A549 (cell line): ENCODE data around the gene FAM89B.

Experiments used
- BHLHE40 ChIP-seq: IDR thresholded peaks from 2 replicates; pipeline ENCODE4 v1.6.1; 2012; ENCODE audit warnings: low read depth, low read length, inconsistent platforms
- ELK1 ChIP-seq: fragments of 150-350 bp; IDR thresholded peaks from 2 replicates; pipeline ENCODE4 v1.6.1; 2014; ENCODE audit warnings: low read depth, mild to moderate bottlenecking, low read length
- ESRRA ChIP-seq: fragments of 150-350 bp; IDR thresholded peaks from 2 replicates; pipeline ENCODE4 v1.6.1; 2014; ENCODE audit warnings: mild to moderate bottlenecking, low read length, borderline replicate concordance
- NR3C1 ChIP-seq: fragments of >200 bp; sonication (Bioruptor Twin); formaldehyde crosslinking; IDR thresholded peaks from 3 replicates; pipeline ENCODE4 v1.6.1; 2017
- PHF8 ChIP-seq: fragments of 200-600 bp; sonication (generic); IDR thresholded peaks from 2 replicates; pipeline ENCODE4 v1.6.1; 2016; ENCODE audit warnings: low read depth, mild to moderate bottlenecking, antibody characterized with exemption, moderate library complexity, borderline replicate concordance
- POLR2A ChIP-seq: IDR thresholded peaks from 2 replicates; pipeline ENCODE4 v1.6.1; 2012; ENCODE audit warnings: mild to moderate bottlenecking, low read length
- RARB ChIP-seq: fragments of 250-450 bp; sonication (Bioruptor Pico); IDR thresholded peaks from 2 replicates; pipeline ENCODE4 v1.8.0; 2021; ENCODE audit warnings: mild to moderate bottlenecking, moderate library complexity
- RNF2 ChIP-seq: fragments of 200-600 bp; sonication (generic); IDR thresholded peaks from 2 replicates; pipeline ENCODE4 v1.6.1; 2016; ENCODE audit warnings: low read depth, mild to moderate bottlenecking, antibody characterized with exemption, moderate library complexity, borderline replicate concordance
- SMC3 ChIP-seq: fragments of >200 bp; sonication (Bioruptor Twin); formaldehyde crosslinking; IDR thresholded peaks from 3 replicates; pipeline ENCODE4 v1.6.1; 2018; ENCODE audit warnings: inconsistent platforms
- SREBF2 ChIP-seq: fragments of 450-650 bp; IDR thresholded peaks from 2 replicates; pipeline ENCODE4 v1.6.1; 2014; ENCODE audit warnings: mild to moderate bottlenecking, moderate library complexity
- ZFP36 ChIP-seq: fragments of 450-650 bp; IDR thresholded peaks from 2 replicates; pipeline ENCODE4 v1.6.1; 2014; ENCODE audit warnings: borderline replicate concordance; ENCODE audit not compliant: partially characterized antibody
- TF ChIP-seq, protein P1 (sequence below): fragments of >200 bp; sonication (Bioruptor Twin); formaldehyde crosslinking; IDR thresholded peaks from 3 replicates; pipeline ENCODE4 v1.5.1; 2016
- TF ChIP-seq, protein P2 (sequence below): fragments of 450-650 bp; IDR thresholded peaks from 2 replicates; pipeline ENCODE4 v1.6.1; 2014; ENCODE audit warnings: antibody characterized with exemption

- TF ChIP-seq RARB (no peak), POLR2A (no peak), RNF2 (no peak), ESRRA (no peak), ELK1 (no peak), SREBF2 (no peak), ZFP36 (no peak), NR3C1 (no peak), PHF8 (no peak), SMC3 (peak; percentile 62), BHLHE40 (no peak)
- TF ChIP-seq, protein P1, sequence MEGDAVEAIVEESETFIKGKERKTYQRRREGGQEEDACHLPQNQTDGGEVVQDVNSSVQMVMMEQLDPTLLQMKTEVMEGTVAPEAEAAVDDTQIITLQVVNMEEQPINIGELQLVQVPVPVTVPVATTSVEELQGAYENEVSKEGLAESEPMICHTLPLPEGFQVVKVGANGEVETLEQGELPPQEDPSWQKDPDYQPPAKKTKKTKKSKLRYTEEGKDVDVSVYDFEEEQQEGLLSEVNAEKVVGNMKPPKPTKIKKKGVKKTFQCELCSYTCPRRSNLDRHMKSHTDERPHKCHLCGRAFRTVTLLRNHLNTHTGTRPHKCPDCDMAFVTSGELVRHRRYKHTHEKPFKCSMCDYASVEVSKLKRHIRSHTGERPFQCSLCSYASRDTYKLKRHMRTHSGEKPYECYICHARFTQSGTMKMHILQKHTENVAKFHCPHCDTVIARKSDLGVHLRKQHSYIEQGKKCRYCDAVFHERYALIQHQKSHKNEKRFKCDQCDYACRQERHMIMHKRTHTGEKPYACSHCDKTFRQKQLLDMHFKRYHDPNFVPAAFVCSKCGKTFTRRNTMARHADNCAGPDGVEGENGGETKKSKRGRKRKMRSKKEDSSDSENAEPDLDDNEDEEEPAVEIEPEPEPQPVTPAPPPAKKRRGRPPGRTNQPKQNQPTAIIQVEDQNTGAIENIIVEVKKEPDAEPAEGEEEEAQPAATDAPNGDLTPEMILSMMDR: peak; percentile 56
- TF ChIP-seq, protein P2, sequence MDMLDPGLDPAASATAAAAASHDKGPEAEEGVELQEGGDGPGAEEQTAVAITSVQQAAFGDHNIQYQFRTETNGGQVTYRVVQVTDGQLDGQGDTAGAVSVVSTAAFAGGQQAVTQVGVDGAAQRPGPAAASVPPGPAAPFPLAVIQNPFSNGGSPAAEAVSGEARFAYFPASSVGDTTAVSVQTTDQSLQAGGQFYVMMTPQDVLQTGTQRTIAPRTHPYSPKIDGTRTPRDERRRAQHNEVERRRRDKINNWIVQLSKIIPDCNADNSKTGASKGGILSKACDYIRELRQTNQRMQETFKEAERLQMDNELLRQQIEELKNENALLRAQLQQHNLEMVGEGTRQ: no peak
Observed at GRCh38 chr11:65571940-65572339, 398 bp upstream of the FAM89B start.
